ENCODE results near the gene FBXO10. TPM values are rescaled to one million over a fixed set of nuclear protein-coding genes. Genes with fewer than 3 reads are reported as not detected.

The FBXO10 gene
- total RNA-seq, 1 experiment from 2014 or later = 14.0 TPM

DNA sequence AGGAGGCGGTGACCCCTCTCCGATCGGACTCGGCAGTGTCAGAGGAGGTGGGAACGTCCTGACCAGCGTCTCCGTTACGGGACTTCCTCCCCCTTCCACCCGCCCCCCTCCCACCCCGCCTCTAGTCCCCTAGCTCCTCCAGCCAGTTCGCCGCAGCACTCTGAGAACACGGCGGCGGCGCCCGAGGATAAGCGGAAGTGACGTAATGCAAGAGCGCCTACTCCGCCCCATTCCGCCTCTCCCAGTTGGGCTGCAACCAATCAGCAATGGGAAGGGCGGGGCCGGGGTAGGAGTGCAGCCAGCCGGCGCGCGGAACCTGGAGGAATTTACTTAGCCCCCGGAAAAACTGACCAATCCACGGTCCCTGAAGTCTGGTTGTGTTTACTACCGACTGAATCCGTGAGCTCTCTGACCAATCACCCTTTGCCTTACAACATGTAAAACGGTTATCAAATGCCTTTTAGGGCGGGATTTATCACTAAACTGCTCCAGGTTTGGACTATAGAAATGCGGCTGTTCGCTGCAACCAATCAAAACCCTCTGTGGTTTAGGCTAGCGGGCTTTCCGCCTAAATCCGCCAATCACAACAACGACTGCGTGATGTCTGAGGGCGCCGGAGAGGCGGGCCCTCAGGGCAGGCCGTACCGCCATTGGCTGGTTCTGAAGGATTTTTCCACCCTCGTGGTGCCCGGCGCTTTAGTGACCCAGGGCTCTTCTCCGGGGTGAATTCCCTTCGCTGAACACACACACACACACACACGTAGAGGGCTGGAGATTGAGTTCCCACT, 110.7 kb downstream of the FBXO10 start, which contains the start of gene ZBTB5:
Gene ZBTB5, minus strand, starts transcription at position 202 of the 788 bp plus-strand sequence. CDS start 22,899 bp downstream, outside the sequence.
- POLR2A ChIA-PET = interaction anchor here (0.8 to 1.9 kb wide), 3 partner anchors 8 to 20 kb away, joined by 3 to 7 read pairs (median 4); partner anchors contain the start of gene POLR1E
- CTCF ChIA-PET = interaction anchor here (0.6 to 2.2 kb wide), 5 partner anchors 15 to 936 kb away, joined by 3 to 16 read pairs (median 3); partner anchors contain the start of gene POLR1E
- ATAC-seq = peak; percentile 79

DNA sequence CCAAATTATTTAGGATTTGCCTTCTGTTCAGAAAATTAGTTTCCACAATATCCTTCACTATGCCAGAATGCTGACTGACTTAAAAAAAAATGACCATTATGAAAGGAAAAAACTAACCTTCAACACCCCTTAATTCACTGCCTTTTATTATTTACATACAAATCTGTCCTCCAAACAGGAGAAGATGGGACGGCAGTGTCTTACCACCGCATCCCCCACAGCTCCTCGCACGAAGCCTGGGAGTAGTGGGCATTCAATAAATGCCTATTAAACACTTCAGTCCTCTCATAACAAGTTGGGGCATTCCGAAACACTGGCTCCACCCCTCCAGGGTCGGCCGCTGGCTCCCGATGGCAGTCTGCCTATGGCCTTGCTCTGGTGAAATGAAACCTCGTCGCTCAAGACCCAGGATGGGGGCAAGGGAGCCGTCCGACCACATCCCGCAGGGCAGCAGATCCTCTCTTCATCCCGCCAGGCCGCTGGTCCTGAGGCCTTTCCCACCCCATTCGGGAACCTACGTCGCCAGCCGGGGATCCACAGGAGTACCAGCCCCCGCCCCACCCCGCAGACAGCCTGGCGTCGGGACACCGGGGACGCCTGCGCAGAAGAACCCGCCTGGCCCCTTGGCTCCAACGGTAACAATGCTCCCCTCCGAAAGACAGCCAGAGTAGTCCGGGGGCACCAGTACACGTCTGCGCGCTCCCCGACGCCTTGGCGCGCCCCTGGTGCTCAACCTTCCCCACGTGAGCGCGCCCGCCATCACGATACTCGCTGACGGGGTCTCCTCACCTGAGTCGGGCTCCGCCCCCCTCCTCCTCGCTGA, 111.5 kb downstream of the FBXO10 start:
- ChIA-PET POLR2A (interaction anchor here (0.8 to 1.9 kb wide), 3 partner anchors 8 to 21 kb away, joined by 3 to 7 read pairs (median 4); partner anchors contain the start of gene POLR1E), CTCF (interaction anchor here (0.6 to 2.2 kb wide), 4 partner anchors 17 to 936 kb away, joined by 3 to 16 read pairs (median 4); no protein-coding TSS in a partner anchor)
- peak; percentile 93 for DNase-seq (ENCODE audit: low spot score)
- peaks cover 12% of the 10 kb centered on the region for H3K36me3 Mint-ChIP-seq
- peak overlapping the region; percentile 98 for H3K4me3 Mint-ChIP-seq
- H3K27ac Mint-ChIP-seq = peak overlapping the region; percentile 99
- no peaks in the 10 kb centered on the region for H3K27me3 Mint-ChIP-seq (ENCODE audit: low read depth)
- ATAC-seq = peak; percentile 1
- H3K4me1 Mint-ChIP-seq = peaks cover 31% of the 10 kb centered on the region
- no peaks in the 10 kb centered on the region for H3K9me3 Mint-ChIP-seq
- TF ChIP-seq, protein P1, sequence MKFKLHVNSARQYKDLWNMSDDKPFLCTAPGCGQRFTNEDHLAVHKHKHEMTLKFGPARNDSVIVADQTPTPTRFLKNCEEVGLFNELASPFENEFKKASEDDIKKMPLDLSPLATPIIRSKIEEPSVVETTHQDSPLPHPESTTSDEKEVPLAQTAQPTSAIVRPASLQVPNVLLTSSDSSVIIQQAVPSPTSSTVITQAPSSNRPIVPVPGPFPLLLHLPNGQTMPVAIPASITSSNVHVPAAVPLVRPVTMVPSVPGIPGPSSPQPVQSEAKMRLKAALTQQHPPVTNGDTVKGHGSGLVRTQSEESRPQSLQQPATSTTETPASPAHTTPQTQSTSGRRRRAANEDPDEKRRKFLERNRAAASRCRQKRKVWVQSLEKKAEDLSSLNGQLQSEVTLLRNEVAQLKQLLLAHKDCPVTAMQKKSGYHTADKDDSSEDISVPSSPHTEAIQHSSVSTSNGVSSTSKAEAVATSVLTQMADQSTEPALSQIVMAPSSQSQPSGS (CRISPR knock-in tag; IDR thresholded peaks at IDR 0.05; ENCODE audit: borderline replicate concordance, low read depth) = no peak
- TF ChIP-seq NR1H2 (CRISPR knock-in tag; IDR thresholded peaks at IDR 0.05) = no peak
- TF ChIP-seq JAZF1 (CRISPR knock-in tag; IDR thresholded peaks at IDR 0.05) = no peak
- TF ChIP-seq ZNF317 (CRISPR knock-in tag; IDR thresholded peaks at IDR 0.05; ENCODE audit: borderline replicate concordance, low read depth) = no peak
- TF ChIP-seq NFE2L1 (CRISPR knock-in tag; IDR thresholded peaks at IDR 0.05) = no peak
- no peak for TF ChIP-seq HMGA2 (CRISPR knock-in tag; IDR thresholded peaks at IDR 0.05)
- TF ChIP-seq GTF2I (CRISPR knock-in tag; conservative IDR thresholded peaks at IDR 0.05) = no peak
- TF ChIP-seq, protein P2, sequence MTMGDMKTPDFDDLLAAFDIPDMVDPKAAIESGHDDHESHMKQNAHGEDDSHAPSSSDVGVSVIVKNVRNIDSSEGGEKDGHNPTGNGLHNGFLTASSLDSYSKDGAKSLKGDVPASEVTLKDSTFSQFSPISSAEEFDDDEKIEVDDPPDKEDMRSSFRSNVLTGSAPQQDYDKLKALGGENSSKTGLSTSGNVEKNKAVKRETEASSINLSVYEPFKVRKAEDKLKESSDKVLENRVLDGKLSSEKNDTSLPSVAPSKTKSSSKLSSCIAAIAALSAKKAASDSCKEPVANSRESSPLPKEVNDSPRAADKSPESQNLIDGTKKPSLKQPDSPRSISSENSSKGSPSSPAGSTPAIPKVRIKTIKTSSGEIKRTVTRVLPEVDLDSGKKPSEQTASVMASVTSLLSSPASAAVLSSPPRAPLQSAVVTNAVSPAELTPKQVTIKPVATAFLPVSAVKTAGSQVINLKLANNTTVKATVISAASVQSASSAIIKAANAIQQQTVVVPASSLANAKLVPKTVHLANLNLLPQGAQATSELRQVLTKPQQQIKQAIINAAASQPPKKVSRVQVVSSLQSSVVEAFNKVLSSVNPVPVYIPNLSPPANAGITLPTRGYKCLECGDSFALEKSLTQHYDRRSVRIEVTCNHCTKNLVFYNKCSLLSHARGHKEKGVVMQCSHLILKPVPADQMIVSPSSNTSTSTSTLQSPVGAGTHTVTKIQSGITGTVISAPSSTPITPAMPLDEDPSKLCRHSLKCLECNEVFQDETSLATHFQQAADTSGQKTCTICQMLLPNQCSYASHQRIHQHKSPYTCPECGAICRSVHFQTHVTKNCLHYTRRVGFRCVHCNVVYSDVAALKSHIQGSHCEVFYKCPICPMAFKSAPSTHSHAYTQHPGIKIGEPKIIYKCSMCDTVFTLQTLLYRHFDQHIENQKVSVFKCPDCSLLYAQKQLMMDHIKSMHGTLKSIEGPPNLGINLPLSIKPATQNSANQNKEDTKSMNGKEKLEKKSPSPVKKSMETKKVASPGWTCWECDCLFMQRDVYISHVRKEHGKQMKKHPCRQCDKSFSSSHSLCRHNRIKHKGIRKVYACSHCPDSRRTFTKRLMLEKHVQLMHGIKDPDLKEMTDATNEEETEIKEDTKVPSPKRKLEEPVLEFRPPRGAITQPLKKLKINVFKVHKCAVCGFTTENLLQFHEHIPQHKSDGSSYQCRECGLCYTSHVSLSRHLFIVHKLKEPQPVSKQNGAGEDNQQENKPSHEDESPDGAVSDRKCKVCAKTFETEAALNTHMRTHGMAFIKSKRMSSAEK (CRISPR knock-in tag; IDR thresholded peaks at IDR 0.05; ENCODE audit: borderline replicate concordance) = no peak
- no peak for TF ChIP-seq ZNF138 (CRISPR knock-in tag; conservative IDR thresholded peaks at IDR 0.05)
- TF ChIP-seq JUN (CRISPR knock-in tag; IDR thresholded peaks at IDR 0.05) = 0 out of 2 replicates have a peak, but pooled peaks have one; percentile 48
- TF ChIP-seq, protein P3, sequence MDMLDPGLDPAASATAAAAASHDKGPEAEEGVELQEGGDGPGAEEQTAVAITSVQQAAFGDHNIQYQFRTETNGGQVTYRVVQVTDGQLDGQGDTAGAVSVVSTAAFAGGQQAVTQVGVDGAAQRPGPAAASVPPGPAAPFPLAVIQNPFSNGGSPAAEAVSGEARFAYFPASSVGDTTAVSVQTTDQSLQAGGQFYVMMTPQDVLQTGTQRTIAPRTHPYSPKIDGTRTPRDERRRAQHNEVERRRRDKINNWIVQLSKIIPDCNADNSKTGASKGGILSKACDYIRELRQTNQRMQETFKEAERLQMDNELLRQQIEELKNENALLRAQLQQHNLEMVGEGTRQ (CRISPR knock-in tag; IDR thresholded peaks at IDR 0.05) = peak; percentile 72
- TF ChIP-seq TEAD1 (CRISPR knock-in tag; IDR thresholded peaks at IDR 0.05) = 0 out of 2 replicates have a peak, but pooled peaks have one; percentile 10
- TF ChIP-seq, protein P4, sequence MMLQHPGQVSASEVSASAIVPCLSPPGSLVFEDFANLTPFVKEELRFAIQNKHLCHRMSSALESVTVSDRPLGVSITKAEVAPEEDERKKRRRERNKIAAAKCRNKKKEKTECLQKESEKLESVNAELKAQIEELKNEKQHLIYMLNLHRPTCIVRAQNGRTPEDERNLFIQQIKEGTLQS (CRISPR knock-in tag; conservative IDR thresholded peaks at IDR 0.05) = no peak
- TF ChIP-seq, protein P5, sequence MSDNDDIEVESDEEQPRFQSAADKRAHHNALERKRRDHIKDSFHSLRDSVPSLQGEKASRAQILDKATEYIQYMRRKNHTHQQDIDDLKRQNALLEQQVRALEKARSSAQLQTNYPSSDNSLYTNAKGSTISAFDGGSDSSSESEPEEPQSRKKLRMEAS (CRISPR knock-in tag; IDR thresholded peaks at IDR 0.05) = peak; percentile 83
- TF ChIP-seq NR3C1 (CRISPR knock-in tag; conservative IDR thresholded peaks at IDR 0.05; ENCODE audit: low read depth) = no peak

More for the DNA sequence above, 110.7 kb downstream of the FBXO10 start, which contains the start of gene ZBTB5:
- Mint-ChIP-seq H3K36me3 (peaks cover 12% of the 10 kb centered on the region), H3K4me1 (peaks cover 31% of the 10 kb centered on the region), H3K27ac (peak within 1 kb of the TSS; percentile 100), H3K9me3 (no peaks in the 10 kb centered on the region), H3K27me3 (ENCODE audit: low read depth) (no peaks in the 10 kb centered on the region), H3K4me3 (peak within 1 kb of the TSS; percentile 98)
- peak; percentile 99 for DNase-seq (ENCODE audit: low spot score)
- TF ChIP-seq NR1H2 (CRISPR knock-in tag; IDR thresholded peaks at IDR 0.05) = no peak
- TF ChIP-seq SP1 (CRISPR knock-in tag; conservative IDR thresholded peaks at IDR 0.05) = peak; percentile 96
- TF ChIP-seq, protein P6, sequence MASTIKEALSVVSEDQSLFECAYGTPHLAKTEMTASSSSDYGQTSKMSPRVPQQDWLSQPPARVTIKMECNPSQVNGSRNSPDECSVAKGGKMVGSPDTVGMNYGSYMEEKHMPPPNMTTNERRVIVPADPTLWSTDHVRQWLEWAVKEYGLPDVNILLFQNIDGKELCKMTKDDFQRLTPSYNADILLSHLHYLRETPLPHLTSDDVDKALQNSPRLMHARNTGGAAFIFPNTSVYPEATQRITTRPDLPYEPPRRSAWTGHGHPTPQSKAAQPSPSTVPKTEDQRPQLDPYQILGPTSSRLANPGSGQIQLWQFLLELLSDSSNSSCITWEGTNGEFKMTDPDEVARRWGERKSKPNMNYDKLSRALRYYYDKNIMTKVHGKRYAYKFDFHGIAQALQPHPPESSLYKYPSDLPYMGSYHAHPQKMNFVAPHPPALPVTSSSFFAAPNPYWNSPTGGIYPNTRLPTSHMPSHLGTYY (CRISPR knock-in tag; IDR thresholded peaks at IDR 0.05) = no peak
- TF ChIP-seq SMAD3 (CRISPR knock-in tag; IDR thresholded peaks at IDR 0.05; ENCODE audit: borderline replicate concordance) = 0 out of 2 replicates have a peak, but pooled peaks have one; percentile 14
- TF ChIP-seq PRRX2 (CRISPR knock-in tag; IDR thresholded peaks at IDR 0.05) = no peak
- no peak for TF ChIP-seq SMAD4 (CRISPR knock-in tag; IDR thresholded peaks at IDR 0.05)
- TF ChIP-seq, protein P5 (CRISPR knock-in tag; IDR thresholded peaks at IDR 0.05) = 0 out of 2 replicates have a peak, but pooled peaks have one; percentile 40
- TF ChIP-seq TCF7 (CRISPR knock-in tag; IDR thresholded peaks at IDR 0.05; ENCODE audit: low read depth) = no peak
- peak; percentile 30; the same call in 1 of the 2 replicates for TF ChIP-seq MYBL2 (CRISPR knock-in tag; IDR thresholded peaks at IDR 0.05)
- peak; percentile 86 for TF ChIP-seq NFYB (CRISPR knock-in tag; conservative IDR thresholded peaks at IDR 0.05; ENCODE audit: low read depth)
- TF ChIP-seq, protein P7, sequence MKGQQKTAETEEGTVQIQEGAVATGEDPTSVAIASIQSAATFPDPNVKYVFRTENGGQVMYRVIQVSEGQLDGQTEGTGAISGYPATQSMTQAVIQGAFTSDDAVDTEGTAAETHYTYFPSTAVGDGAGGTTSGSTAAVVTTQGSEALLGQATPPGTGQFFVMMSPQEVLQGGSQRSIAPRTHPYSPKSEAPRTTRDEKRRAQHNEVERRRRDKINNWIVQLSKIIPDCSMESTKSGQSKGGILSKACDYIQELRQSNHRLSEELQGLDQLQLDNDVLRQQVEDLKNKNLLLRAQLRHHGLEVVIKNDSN (CRISPR knock-in tag; IDR thresholded peaks at IDR 0.05) = no peak
- peak; percentile 82; the same call in 1 of the 2 replicates for TF ChIP-seq CREM (CRISPR knock-in tag; IDR thresholded peaks at IDR 0.05)
- TF ChIP-seq FOXK1 (CRISPR knock-in tag; IDR thresholded peaks at IDR 0.05) = peak; percentile 54; the same call in 1 of the 2 replicates

Data from WTC11 (cell line).